HCT116 (cell line): Measurements from ENCODE around the gene CUEDC2. TPM values are rescaled to one million over a fixed set of nuclear protein-coding genes. Genes with fewer than 3 reads are reported as not detected.

Source experiments
- ATAC-seq: fragments of 200-7000 bp; cut with Tn5 transposase; 2 replicates; pipeline ENCODE4 v1.9.1; 2020; ENCODE audit warnings: mild to moderate bottlenecking, moderate library complexity
- BruUV-seq: library from RNA; stranded (reverse); fragments of 400-500 nt; replicated peaks from 2 replicates; lab custom pipeline; 2021; lab: Mats Ljungman, UMichigan
- CTCF ChIA-PET: fragments of 300-600 bp; sonication (Branson Sonifier 250); formaldehyde crosslinking; loops from one replicate; lab custom pipeline; 2021; ENCODE audit warnings: antibody characterized with exemption; lab: Charles Lee
- POLR2A ChIA-PET: fragments of 300-600, 350-600 bp; sonication (Branson Sonifier 250); formaldehyde crosslinking; loops from one replicate; lab custom pipeline; 2021; ENCODE audit warnings: antibody characterized with exemption; lab: Charles Lee
- RAD21 ChIA-PET, 2 experiments: fragments of 300-600 bp; sonication (Branson Sonifier 250); formaldehyde crosslinking; loops; one replicate each; lab custom pipeline; 2023; ENCODE audit warnings: low total read pairs in 2 of 2; ENCODE audit not compliant: uncharacterized antibody in 2 of 2, unreplicated experiment in 2 of 2, low non-redundant PET in 1 of 2; lab: Charles Lee
- DNase-seq: peaks from one replicate; pipeline ENCODE4 v3.0.0-alpha.2; 2010; ENCODE audit warnings: low read depth, low spot score
- H2AFZ ChIP-seq: fragments of 200-600 bp; shearing (Covaris generic), sonication (generic); 2 replicates; pipeline ENCODE4 v1.6.1; 2017; ENCODE audit warnings: low read depth, mixed run types, mixed read lengths, antibody characterized with exemption, low read length; ENCODE audit not compliant: poor library complexity, severe bottlenecking
- H3K27ac ChIP-seq: 2 replicates; pipeline ENCODE4 v1.5.1; 2012; ENCODE audit warnings: low read depth, low read length
- H3K27me3 ChIP-seq: fragments of 200-600 bp; sonication (generic); 2 replicates; pipeline ENCODE4 v1.6.1; 2016; ENCODE audit warnings: mixed run types, low read length, mixed read lengths; ENCODE audit not compliant: insufficient read depth
- H3K36me3 ChIP-seq, 2 experiments: fragments of 200-500 bp in 1 of 2; fragments of 200-600 bp in 1 of 2; sonication (Bioruptor generic) in 1 of 2; sonication (generic) in 1 of 2; 2 replicates each; pipeline versions ENCODE4 v1.5.1 to v1.6.1; 2014 to 2016; ENCODE audit warnings: low read length in 2 of 2, inconsistent platforms in 1 of 2, mixed read lengths in 1 of 2, mixed run types in 1 of 2; ENCODE audit not compliant: insufficient read depth in 2 of 2, control insufficient read depth in 1 of 2
- H3K4me1 ChIP-seq, 2 experiments: fragments of 200-600 bp in 1 of 2; sonication (generic) in 1 of 2; 2 replicates each; pipeline versions ENCODE4 v1.5.1 to v1.6.1; 2012 to 2017; ENCODE audit warnings: low read length in 2 of 2, inconsistent platforms in 1 of 2, mild to moderate bottlenecking in 1 of 2, mixed read lengths in 1 of 2, mixed run types in 1 of 2, moderate library complexity in 1 of 2; ENCODE audit not compliant: insufficient read depth in 2 of 2, control insufficient read depth in 1 of 2
- H3K4me2 ChIP-seq: fragments of 200-600 bp; sonication (generic); 2 replicates; pipeline ENCODE4 v1.6.1; 2017; ENCODE audit warnings: mixed run types, low read length, mixed read lengths
- H3K4me3 ChIP-seq, 2 experiments: fragments of 200-600 bp in 1 of 2; sonication (generic) in 1 of 2; replicated peaks in 1 of 2; 2 replicates each; pipeline ENCODE4 v1.5.1; 2011 to 2016; ENCODE audit warnings: low read length in 2 of 2, control low read depth in 1 of 2, low read depth in 1 of 2, mild to moderate bottlenecking in 1 of 2, mixed read lengths in 1 of 2, mixed run types in 1 of 2
- H3K79me2 ChIP-seq: fragments of 200-600 bp; sonication (generic); 2 replicates; pipeline ENCODE4 v1.6.1; 2017; ENCODE audit warnings: mild to moderate bottlenecking, mixed run types, low read length, moderate library complexity, mixed read lengths; ENCODE audit not compliant: insufficient read depth
- H3K9ac ChIP-seq: fragments of 200-600 bp; sonication (generic); 2 replicates; pipeline ENCODE4 v1.6.1; 2016; ENCODE audit warnings: low read length, mixed read lengths
- H3K9me2 ChIP-seq: fragments of 200-600 bp; sonication (generic), shearing (Covaris generic); 2 replicates; pipeline ENCODE4 v1.6.1; 2017; ENCODE audit warnings: mixed run types, mild to moderate bottlenecking, moderate library complexity; ENCODE audit not compliant: insufficient read depth
- H3K9me3 ChIP-seq, 2 experiments: fragments of 200-500 bp in 1 of 2; fragments of 200-600 bp in 1 of 2; sonication (Bioruptor generic) in 1 of 2; sonication (generic) in 1 of 2; 2 replicates each; pipeline ENCODE4 v1.6.1; 2014 to 2017; ENCODE audit warnings: low read length in 2 of 2, mixed read lengths in 2 of 2, inconsistent platforms in 1 of 2, low read depth in 1 of 2, mild to moderate bottlenecking in 1 of 2, mixed run types in 1 of 2, moderate library complexity in 1 of 2; ENCODE audit not compliant: control insufficient read depth in 1 of 2, insufficient read depth in 1 of 2
- H4K20me1 ChIP-seq: fragments of 200-600 bp; sonication (generic), shearing (Covaris generic); 2 replicates; pipeline ENCODE4 v1.6.1; 2017; ENCODE audit warnings: mixed run types, mild to moderate bottlenecking, moderate library complexity; ENCODE audit not compliant: insufficient read depth
- POLR2AphosphoS5 ChIP-seq: IDR thresholded peaks from 2 replicates; pipeline ENCODE4 v1.6.1; 2011; ENCODE audit warnings: mild to moderate bottlenecking, low read depth, low read length, moderate library complexity
- REST ChIP-seq: IDR thresholded peaks from 2 replicates; pipeline ENCODE4 v1.6.1; 2012; ENCODE audit warnings: low read depth
- YY1 ChIP-seq: IDR thresholded peaks from 2 replicates; pipeline ENCODE4 v1.6.1; 2011; ENCODE audit warnings: low read length, low read depth, moderate library complexity, mild to moderate bottlenecking; ENCODE audit not compliant: insufficient replicate concordance; ENCODE audit errors: extremely low read depth
- intact Hi-C: fragments of 100-400 bp; cut with micrococcal nuclease; formaldehyde crosslinking; loops from 2 replicates; pipeline ENCODE4 v1.10.0; 2022
- total RNA-seq: library from RNA; stranded (reverse); gene quantifications from one replicate; pipeline ENCODE4 v1.2.1, GENCODE V29; 2021; ENCODE audit not compliant: unreplicated experiment

CUEDC2 gene
- total RNA-seq, 1 experiment from 2014 or later = 96.7 TPM

DNA sequence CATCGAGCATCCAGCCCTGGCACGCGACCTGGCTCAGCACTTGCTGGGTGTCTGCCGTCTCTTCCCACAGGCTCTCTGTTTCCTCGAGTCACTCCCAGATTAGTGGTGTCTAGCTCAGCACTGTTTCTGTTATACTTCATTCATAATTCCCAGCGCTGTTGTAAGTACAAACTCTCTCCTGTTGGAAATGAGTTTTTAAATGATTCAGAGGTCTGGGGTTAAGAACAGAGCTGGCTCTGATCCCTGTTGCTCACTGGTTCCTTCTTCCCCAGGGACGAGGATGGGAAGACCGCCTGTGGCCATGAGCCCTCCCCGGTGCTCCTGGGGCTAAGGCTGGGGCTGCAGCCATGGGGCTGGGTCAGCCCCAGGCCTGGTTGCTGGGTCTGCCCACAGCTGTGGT is 36.3 kb upstream of the CUEDC2 start:
- H3K4me1 ChIP-seq = peaks cover 18% of the 10 kb centered on the region in 2 experiments
- ChIA-PET CTCF (interaction anchor here (1.0 kb wide), 1 partner anchor 13 kb away, joined by 3 read pairs; no protein-coding TSS in a partner anchor), RAD21 (no interaction called here), POLR2A (no interaction called here)
- no peaks in the 10 kb centered on the region for H3K27me3 ChIP-seq
- TF ChIP-seq POLR2AphosphoS5 = no peak
- H3K4me3 ChIP-seq = no peak overlapping the region
- peaks cover 20% of the 10 kb centered on the region; the same call in 1 of the 2 replicates for H3K79me2 ChIP-seq
- H3K9ac ChIP-seq = no peak overlapping the region
- DNase-seq (no peak), ATAC-seq (no peak)
- intact Hi-C loops = no loop called here
- no peak overlapping the region for H3K27ac ChIP-seq
- no peaks in the 10 kb centered on the region for H3K9me2 ChIP-seq
- no peaks in the 10 kb centered on the region for H3K9me3 ChIP-seq
- no peak overlapping the region for H2AFZ ChIP-seq
- H3K36me3 ChIP-seq = peaks cover 2 to 4% of the 10 kb centered on the region in 2 experiments; a peak in 1 of 4 replicates
- BruUV-seq = no TSS peak
- H4K20me1 ChIP-seq = no peaks in the 10 kb centered on the region
- H3K4me2 ChIP-seq = no peak overlapping the region

DNA sequence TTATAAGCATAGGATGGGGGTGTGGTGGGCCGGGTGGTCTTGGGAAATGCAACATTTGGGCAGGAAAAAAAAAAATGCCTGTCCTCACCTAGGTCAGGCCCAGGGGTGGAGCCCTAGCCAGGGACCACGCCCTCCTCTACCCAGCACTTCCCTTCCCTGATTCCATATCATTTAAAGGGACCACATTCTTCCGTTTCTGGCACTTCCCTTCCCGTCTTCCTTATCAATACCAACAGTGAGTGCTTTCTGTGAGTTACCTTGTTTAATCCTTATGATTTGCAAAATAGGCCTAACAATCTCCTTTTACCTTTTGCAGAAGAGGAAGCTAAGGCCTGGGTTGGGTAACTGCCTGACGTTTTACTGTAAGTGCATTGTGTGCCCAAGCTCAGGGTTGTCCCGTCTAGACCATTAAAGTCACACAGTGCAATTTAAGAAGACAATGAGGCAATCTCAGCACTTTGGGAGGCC is 35.6 kb upstream of the CUEDC2 start:
- H3K9me3 ChIP-seq = no peaks in the 10 kb centered on the region
- H4K20me1 ChIP-seq = no peaks in the 10 kb centered on the region
- H3K27ac ChIP-seq = no peak overlapping the region
- intact Hi-C loops = no loop called here
- no peak for ATAC-seq
- DNase-seq = no peak
- no peaks in the 10 kb centered on the region for H3K9me2 ChIP-seq
- H3K9ac ChIP-seq = no peak overlapping the region
- no peak overlapping the region for H3K4me3 ChIP-seq
- BruUV-seq = no TSS peak
- peaks cover 0 to 2% of the 10 kb centered on the region in 2 experiments; a peak in 1 of 4 replicates for H3K36me3 ChIP-seq
- H2AFZ ChIP-seq = no peak overlapping the region
- POLR2A ChIA-PET = no interaction called here
- CTCF ChIA-PET = interaction anchor here (1.0 kb wide), 1 partner anchor 14 kb away, joined by 3 read pairs; no protein-coding TSS in a partner anchor
- RAD21 ChIA-PET = no interaction called here
- TF ChIP-seq YY1 (no peak), REST (no peak), POLR2AphosphoS5 (no peak)
- TF ChIP-seq, all 23 proteins: peak for 0
- Histone ChIP-seq H3K27me3 (no peaks in the 10 kb centered on the region), H3K4me1 (peaks cover 23 to 25% of the 10 kb centered on the region in 2 experiments), H3K79me2 (peaks cover 22% of the 10 kb centered on the region; the same call in 1 of the 2 replicates), H3K4me2 (no peak overlapping the region)
